GM19239 (cell line): Measurements from ENCODE around the gene BCO2.
"Not testable (repeated sequence)": the region's sequence is repeated elsewhere in the genome, so short reads cannot be mapped to it uniquely, and the experiment has no call there.

Experiments used
- DNase-seq: peaks from one replicate; pipeline ENCODE4 v3.0.0; 2011; ENCODE audit warnings: low spot score; ENCODE audit not compliant: insufficient read length
- FAIRE-seq: peaks from 2 replicates; lab custom pipeline; 2011; peaks lifted over from hg19 to GRCh38; lab: Jason Lieb, UNC

The BCO2 gene

DNA sequence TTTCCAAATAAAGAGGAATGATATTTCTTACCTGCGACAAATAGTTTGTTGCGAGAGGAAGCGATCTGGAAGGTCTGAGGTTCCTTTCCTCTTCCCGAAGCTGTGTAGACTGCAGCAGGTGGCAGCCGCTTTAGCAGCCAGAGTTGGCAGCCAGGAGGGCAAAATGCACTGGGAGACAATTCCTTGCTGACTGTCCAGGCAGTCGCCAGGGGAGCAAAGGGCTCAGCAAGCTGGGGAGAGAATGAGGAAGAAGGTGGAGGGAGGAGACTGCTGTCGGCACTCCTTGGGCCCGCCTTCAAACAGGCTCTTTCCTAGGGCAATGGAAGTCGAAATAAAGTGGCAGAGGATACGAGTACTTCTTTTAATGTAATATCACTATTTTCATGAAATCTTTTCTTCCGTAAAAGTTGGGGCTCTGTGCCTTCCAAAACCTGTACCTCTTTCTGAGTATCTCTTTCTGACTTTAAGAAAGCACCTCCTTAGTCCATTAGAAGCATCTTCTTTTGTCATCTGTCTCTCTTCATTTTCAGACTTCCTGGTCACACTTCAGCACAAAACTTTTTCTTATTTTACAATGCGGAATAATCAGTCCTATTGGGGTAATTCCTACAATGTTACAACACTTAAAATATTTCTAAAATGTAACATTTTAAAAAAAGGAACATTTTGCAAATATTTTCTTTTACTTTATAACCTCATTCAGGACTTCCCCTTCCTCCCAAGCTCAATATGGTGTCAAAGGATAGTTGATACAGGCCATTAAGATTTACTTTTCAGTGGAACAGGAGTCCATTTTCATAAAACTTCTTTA, 11.2 kb upstream of the BCO2 start, which contains the start of gene IL18:
Gene IL18 (minus strand): TSS at position 220 of the 811 bp plus-strand sequence. CDS start 9,041 bp downstream, outside the sequence.
- no peak for FAIRE-seq
- no peak for DNase-seq

DNA sequence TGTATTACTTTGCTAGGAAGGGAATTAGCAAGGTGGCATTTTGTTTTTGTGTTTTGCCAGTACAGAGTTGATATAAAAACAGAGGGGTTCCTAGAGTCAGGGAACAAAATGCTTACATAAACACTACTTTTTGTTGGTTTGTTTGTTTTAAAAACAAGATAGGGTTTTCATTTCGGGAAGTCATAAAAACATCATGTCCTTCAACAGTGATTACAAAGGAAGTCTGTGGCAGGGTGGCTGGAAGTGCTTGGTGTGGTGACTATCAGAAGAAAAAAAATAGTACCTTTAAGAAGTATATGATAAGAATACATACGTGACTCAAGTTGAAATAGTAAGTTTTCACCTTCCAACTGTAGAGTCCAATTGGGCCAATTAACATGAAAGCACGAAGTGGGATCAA, 10.3 kb upstream of the BCO2 start:
- FAIRE-seq: no peak

DNA sequence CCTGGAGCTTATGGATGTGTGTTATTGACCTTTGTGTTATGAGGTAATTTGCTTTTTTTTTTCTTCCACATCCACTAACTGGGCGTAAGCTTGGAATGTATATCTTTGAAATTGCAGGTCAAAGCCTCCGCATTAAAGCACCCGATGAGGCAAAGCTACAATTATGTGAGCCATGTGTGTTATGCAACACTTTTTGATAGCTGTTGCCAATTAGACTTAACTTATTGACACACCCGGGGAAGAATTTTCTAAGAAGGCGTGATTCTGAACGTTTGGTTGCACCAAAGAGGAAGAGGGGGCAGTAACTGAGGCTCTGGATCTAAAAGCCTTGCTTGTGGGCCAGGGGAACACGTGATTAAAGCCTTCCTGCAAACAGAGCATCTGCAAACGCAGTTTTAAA, 8.8 kb upstream of the BCO2 start:
- FAIRE-seq: no peak
- no peak for DNase-seq

More for the DNA sequence above, 10.3 kb upstream of the BCO2 start:
- no peak for DNase-seq

DNA sequence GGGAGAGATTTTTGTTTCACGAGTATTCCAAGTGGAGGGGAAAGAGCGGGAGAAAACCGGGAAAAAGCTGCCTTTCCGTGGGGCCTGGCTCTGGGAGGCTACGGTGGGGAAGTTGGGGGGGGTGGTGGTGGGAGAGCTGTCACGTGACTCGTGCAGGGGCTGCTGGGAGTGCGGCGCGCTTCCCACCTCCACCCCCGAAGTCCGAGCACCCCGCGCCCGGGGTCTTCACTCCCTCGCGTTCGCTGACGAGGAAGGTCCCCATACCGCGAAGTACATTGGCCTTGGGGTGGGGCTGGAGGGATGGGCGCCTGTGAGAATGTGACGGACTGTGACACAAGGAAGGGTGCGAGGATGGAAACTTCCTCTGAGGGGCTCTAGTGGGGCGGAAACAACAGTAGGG, 8.2 kb upstream of the BCO2 start, which contains the start of gene TEX12:
Gene TEX12 (plus strand): TSS at position 228 of the 400 bp plus-strand sequence. CDS start 1,897 bp downstream, outside the sequence.
- no peak for DNase-seq
- FAIRE-seq: no peak

DNA sequence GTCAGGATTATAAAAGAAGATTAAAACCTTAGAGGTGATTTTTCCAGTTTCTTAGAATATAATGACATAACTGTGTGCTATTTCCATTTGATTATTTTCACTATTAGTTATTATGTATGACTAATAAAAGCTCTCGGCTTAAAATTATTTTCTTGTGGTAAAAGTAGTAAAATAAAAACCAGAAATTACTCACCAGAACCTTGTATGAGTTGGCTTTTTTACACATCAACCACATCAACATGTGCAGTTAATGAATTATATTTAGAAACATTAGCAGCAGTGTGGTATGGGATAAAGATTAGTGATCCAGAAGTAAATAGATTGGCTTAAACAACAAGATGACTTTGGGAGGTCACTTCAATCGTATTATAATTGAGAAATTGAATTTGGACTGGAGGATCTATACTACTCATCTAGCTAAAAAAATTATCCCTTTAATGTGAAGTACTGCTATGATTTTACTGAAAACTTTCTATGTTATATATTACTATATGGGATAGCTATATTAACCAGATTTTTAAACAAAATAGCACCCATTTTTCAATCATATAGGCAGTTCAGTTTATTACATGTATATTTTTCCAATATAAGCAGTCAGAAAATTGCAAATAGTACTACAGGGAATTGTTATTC, 2.8 kb upstream of the BCO2 start:
- no peak for DNase-seq
- peak; percentile 4 for FAIRE-seq

DNA sequence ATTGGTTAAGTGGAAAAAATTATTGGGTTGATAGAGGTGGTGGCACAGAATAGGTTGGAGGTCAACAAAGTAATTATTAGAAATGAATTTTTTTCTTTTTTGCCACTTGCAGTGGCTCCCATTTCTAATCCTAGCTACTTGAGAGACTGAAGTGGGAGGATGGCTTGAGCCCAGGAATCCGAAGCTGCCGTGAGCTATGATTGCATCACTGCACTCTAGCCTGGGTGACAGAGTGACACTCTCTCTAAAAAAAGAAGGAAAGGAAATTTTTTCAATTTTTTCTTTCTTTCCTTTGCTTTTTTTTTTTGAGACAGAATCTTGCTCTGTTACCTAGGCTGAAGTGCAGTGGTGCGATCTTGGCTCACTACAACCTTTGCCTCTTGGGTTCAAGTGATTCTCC, 2.2 kb upstream of the BCO2 start:
- FAIRE-seq: no peak

DNA sequence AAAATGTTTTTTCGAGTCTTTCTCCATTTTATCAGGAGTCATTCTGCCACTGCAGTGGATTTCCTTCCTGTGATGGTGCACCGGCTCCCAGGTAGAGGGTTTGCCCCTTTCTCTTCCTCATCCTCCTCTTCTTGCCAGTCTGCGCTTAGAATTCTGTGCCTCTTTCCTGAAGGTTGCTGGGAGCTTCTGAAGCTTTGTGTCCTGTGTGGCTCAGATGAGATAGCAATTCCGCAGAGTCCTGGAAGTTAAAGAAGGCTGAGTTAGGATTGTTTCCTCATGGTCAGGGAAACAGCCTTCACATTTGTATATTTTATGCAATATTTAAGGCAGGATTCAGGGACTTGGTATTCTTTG, 264 bp downstream of the BCO2 start:
- FAIRE-seq (no peak), DNase-seq (no peak)

More for the DNA sequence above, 2.2 kb upstream of the BCO2 start:
- DNase-seq: no peak

DNA sequence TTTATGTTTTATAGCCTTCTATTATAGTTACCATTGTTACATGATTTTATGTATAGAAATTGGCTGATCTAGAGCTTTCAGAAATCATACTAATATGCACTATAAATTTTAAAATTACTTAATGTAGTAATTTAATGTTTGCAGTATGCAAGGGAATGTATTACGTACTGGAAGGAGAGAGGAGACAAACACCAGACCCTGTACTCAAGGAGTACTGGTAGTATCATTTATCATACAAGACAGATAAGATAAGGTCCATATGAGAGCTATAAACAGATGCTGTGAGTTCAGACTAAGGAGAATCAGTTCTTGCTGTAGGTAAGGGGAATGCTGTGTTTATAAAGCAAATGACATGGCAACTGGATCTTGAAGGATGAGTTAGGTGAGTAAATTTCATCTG, 765 bp downstream of the BCO2 start:
- DNase-seq (no peak), FAIRE-seq (no peak)

DNA sequence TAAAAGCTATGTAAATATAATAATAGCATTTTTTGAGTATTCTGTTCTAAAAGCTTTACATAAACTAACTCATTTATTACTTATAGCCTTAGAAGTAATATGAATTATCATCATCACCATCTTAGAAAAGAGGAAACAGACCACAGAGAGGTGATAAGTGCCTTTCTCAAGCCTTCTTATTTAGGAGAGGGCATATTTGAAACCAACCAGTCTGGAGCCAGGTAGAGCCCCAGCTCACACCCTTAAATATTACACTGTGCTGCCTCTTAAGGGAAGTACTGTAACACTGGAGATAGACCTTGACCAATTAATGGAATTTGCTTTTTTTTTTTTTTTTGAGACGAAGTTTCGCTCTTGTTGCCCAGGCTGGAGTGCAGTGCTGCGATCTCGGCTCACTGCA, 2.3 kb downstream of the BCO2 start:
- no peak for FAIRE-seq
- DNase-seq: no peak

DNA sequence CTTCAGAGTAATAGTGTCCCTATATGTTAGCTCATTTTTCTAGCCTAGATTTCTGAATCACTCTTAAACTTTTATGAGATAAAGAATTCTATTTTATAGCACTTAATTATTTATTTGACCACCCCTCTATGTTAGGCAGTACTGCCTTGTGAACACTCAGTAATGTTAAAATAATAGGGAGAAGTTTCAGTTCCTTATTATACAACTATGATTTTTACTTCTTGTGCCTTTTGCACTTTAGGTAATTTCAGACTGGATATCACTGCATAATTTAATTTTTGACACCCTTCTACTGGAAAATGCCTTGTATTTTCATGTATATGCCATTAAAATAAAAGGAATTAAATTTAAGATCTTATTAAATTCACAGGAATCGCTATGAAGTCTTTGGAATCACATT, 3.1 kb downstream of the BCO2 start:
- FAIRE-seq (no peak), DNase-seq (no peak)

DNA sequence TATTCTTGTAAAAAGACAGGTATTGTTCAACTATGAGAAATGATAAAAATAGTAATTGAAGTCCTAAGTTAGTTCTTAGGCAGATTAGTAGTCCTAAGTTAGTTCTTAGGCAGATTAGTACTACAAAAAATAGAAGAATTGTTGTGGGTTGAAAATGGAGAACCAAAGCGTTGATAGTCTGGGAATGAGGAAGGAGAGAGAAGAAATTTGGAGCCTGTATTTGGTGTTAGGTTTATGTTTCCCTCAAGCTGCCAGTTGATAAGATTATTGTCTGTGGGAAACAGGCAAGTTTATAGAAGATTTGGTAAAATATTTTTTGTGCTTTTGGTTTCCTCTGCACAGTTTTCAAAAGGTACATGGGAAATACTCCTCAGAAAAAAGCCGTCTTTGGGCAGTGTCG, 3.6 kb downstream of the BCO2 start:
- DNase-seq: no peak
- no peak for FAIRE-seq

DNA sequence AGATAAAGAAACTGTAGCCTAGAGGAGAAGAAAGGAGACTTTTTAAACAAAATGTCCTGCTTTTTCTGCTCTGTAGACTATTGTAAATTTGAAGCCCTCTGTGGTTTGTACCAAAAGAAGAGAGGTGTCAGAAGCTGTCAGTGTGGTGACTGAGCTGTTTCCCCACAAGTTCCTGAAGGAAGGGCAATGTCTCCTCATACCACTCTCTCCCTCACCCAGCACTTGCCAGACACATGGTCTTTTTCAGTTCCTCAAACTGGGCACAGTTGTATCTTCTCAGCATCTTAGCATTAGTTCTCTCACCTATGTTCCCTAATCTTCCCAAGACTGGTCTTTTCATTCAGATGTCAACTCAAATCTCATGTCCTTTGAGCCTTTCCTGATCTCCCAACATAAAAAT, 4.3 kb downstream of the BCO2 start:
- no peak for FAIRE-seq
- no peak for DNase-seq

DNA sequence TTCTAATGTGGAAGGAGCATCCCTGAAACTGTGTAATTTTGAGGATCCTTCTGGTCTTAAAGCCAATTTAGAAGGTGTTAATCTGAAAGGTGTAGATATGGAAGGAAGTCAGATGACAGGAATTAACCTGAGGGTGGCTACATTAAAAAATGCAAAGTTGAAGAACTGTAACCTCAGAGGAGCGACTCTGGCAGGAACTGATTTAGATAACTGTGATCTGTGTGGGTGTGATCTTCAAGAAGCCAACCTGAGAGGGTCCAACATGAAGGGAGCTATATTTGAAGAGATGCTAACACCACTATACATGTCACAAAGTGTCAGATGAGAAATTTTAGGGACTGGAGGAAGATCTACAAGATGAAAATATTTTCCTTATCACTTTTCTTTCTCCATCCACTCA, 7.6 kb downstream of the BCO2 start:
- FAIRE-seq: no peak
- DNase-seq: no peak

DNA sequence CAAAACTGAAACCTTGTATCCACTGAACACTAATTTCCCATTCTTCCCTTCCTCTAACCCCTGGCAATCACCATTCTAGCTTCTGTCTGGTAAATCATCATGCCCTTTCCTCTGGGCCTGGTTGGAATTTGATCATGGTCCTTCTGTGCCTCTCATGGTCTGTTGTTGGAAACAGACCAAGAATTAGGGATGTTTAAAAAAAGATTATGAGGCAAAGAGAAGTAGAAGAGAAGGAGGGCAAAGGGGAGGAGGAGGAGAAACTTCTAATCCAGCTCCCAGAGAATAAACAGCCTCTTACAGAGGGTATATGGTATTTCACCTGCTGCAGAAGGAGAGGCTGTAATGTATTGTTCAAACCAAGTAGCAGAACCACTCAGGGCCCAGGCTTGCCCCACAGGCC, 10.6 kb downstream of the BCO2 start:
- FAIRE-seq (no peak), DNase-seq (no peak)

DNA sequence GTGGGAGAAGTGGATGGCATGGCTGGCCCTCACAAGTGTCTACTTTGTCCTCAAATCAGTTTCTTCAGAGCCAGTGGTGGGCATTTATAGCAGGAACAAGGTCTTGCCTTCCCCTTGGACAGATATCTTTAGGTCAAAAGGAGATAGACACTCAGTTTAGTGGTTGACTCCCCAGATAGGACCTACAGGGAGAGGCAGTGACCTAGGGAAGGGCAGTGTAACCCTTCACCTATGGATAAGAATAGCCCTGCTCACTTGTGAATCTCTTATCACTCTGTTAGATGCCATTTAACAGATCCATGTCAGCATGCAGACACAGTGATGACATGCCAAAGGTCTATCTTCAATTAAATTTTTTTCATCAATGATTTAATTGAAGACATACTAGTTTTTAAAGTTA, 11.0 kb downstream of the BCO2 start:
- no peak for FAIRE-seq
- DNase-seq: no peak

DNA sequence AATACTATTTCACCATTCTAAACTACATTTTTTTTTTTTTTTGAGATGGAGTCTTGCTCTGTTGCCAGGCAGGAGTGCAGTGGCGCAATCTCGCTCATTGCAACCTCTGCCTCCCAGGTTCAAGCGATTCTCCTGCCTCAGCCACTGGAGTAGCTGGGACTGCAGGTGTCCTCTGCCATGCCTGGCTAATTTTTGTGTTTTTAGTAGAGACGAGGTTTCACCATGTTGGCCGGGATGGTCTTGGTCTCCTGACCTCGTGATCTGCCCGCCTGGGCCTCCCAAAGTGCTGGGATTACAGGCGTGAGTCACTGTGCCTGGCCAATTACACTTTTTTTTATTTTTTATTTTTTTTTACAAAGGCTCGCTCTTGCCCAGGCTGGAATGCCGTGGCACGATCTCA, 19.8 kb downstream of the BCO2 start:
- not testable (repeated sequence) for DNase-seq, FAIRE-seq

DNA sequence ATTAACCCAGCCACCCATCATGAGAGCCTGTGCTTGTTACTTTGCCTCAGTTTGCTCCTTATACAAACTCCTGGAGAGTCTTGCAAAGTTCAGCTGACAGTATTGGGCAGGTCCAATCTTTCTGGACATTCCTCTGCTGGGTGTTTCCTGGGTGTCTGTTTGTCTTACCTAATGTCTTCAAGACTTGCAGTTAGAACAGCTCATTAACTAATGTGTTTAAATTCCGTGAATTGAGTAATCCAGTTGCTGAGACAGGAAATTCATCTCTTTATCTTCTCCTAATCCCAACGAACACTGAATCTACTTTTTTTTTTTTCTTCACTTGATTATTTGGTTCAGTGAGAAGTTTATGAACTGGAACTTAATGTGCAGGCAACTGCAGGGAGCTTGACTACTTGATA, 20.6 kb downstream of the BCO2 start:
- DNase-seq: no peak
- no peak for FAIRE-seq

DNA sequence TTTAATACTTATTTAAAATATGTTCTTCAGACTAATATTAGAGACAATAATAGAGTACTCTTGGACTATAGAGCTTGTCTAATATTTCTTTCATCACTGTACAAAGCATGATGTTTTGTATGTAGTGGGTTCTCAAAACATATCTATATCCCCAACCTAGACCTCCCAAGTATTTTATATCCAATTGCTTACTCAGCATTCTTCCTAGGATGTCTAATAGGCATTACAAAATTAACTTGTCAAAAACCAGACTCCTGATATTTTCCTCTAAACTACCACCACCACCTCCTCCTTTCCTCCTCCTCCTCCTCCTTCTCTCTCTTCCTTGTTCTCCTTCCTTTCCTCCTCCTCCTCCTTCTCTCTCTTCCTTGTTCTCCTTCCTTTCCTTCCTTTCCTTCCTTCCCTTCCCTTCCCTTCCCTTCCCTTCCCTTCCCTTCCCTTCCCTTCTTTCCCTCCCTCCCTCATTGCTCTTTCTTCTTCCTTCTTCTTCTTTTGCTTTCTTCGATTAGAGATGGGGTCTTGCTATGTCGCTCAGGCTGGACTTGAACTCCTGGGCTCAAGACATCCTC, 21.3 kb downstream of the BCO2 start:
- DNase-seq (no peak), FAIRE-seq (no peak)

DNA sequence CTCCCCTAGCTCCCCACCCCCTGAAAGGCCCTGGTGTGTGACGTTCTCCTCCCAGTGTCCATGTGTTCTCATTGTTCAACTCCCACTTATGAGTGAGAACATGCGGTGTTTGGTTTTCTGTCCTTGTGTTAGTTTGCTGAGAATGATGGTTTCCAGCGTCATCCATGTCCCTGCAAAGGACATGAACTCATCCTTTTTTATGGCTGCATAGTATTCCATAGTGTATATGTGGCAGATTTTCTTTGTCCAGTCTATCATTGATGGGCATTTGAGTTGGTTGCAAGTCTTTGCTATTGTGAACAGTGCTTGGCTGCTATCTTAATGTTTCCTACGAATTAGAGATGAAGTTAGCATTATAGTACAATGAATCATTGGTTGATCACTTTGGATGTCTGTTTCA, 23.8 kb downstream of the BCO2 start:
- FAIRE-seq, DNase-seq: not testable (repeated sequence)

DNA sequence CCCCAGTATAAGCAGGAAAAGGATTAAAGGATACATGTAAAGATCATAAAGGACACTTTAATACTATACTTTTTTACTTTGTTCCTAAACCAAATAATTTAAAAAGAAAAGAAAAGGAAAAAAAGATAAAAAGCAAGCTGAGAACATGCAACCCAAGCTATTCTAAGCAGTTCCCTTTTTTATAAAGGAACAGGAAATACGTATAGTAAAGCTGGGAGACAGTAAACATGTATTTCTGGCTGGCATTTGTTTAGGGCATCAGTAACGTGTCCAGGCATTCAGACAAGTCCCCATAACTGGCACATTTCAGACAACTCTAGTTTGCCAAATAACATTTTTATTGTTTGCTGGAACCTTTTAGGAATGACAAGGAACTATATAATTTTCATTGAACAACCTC, 24.9 kb downstream of the BCO2 start:
- DNase-seq (no peak), FAIRE-seq (no peak)

DNA sequence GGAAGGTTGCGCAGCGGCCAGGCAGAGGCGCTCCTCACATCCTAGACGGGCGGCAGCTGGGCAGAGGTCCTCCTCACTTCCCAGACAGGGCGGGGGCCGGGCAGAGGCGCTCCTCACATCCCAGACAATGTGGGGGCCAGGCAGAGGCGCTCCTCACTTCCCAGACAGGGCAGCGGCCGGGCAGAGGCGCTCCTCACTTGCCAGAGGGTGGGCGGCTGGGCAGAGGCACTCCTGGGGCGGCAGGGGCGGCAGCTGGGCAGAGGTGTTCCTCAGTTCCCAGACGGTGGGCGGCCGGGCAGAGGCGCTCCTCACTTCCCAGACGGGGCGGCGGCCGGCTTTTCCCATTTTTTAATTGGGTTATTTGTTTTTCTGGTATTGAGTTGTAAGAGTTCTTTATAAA, 30.8 kb downstream of the BCO2 start:
- DNase-seq: no peak
- no peak for FAIRE-seq
